DND-41 (cell line): ENCODE measurements around the gene LMX1B.

ENCODE experiments used
- CTCF ChIP-seq: IDR thresholded peaks from 2 replicates; pipeline ENCODE4 v1.5.1; 2012; ENCODE audit warnings: borderline replicate concordance, low read length, moderate library complexity, mild to moderate bottlenecking; ENCODE audit not compliant: poor library complexity, severe bottlenecking; ENCODE audit errors: extremely low read depth
- EZH2 ChIP-seq: IDR thresholded peaks from 3 replicates; pipeline ENCODE4 v1.6.1; 2012; ENCODE audit warnings: borderline replicate concordance, low read depth, mild to moderate bottlenecking, moderate library complexity, low read length, inconsistent platforms; ENCODE audit not compliant: severe bottlenecking

- TF ChIP-seq CTCF (no peak), EZH2 (no peak)
These were observed 53.7 kb downstream of the LMX1B start for GRCh38 chr9:126667190-126668055.
